ENCODE results near the gene NOP53. TPM values are rescaled to one million over a fixed set of nuclear protein-coding genes. Genes with fewer than 3 reads are reported as not detected.

The NOP53 gene
- total RNA-seq, 1 experiment from 2014 or later = 146 TPM

DNA sequence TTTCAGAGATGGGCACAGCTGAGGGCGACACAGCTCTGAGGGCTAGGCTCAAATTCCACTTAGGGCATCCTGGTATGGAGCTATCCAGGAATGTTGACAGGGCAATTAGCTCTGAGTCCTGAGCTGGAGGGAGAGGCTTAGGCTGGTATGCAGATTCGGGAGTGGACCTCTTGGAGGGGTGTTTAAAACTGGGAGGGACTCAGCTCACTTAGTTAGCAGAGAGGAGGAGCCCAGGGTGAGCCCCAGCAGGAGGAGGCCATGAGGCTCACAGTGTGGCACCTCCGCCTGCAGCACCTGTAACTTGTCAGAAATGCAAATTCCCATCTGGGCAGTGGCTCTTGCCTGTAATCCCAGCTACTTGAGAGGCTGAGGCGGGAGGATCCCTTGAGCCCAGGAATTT lies 10.2 kb upstream of the NOP53 start:
- intact Hi-C loops (cut with micrococcal nuclease; ENCODE audit: unreplicated experiment) = no loop called here
- BruUV-seq (replicated peaks) = no TSS peak

DNA sequence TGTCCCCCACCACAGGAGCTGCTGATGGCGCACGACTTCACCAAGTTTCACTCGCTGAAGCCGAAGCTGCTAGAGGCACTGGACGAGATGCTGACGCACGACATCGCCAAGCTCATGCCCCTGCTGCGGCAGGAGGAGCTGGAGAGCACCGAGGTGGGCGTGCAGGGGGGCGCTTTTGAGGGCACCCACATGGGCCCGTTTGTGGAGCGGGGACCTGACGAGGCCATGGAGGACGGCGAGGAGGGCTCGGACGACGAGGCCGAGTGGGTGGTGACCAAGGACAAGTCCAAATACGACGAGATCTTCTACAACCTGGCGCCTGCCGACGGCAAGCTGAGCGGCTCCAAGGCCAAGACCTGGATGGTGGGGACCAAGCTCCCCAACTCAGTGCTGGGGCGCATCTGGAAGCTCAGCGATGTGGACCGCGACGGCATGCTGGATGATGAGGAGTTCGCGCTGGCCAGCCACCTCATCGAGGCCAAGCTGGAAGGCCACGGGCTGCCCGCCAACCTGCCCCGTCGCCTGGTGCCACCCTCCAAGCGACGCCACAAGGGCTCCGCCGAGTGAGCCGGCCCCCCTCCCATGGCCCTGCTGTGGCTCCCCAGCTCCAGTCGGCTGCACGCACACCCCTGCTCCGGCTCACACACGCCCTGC lies 4.4 kb upstream of the NOP53 start:
- no peak overlapping the region for H3K27ac ChIP-seq (ENCODE audit: low read depth, low read length, poor library complexity, severe bottlenecking)
- H3K27me3 ChIP-seq (replicated peaks; ENCODE audit: insufficient read depth, low read depth, low read length, poor library complexity) = no peaks in the 10 kb centered on the region
- H3K36me3 ChIP-seq (ENCODE audit: insufficient read depth, low read length, poor library complexity, severe bottlenecking) = no peaks in the 10 kb centered on the region
- intact Hi-C loops (cut with micrococcal nuclease; ENCODE audit: unreplicated experiment) = no loop called here
- DNase-seq (ENCODE audit: low spot score) = no peak
- peaks cover 8% of the 10 kb centered on the region for H3K4me1 ChIP-seq (ENCODE audit: insufficient read depth, low read length, poor library complexity, severe bottlenecking)
- no peak for TF ChIP-seq EZH2 (IDR thresholded peaks at IDR 0.05; ENCODE audit: borderline replicate concordance, low read depth, low read length, poor library complexity, severe bottlenecking)
- TF ChIP-seq, protein P1, sequence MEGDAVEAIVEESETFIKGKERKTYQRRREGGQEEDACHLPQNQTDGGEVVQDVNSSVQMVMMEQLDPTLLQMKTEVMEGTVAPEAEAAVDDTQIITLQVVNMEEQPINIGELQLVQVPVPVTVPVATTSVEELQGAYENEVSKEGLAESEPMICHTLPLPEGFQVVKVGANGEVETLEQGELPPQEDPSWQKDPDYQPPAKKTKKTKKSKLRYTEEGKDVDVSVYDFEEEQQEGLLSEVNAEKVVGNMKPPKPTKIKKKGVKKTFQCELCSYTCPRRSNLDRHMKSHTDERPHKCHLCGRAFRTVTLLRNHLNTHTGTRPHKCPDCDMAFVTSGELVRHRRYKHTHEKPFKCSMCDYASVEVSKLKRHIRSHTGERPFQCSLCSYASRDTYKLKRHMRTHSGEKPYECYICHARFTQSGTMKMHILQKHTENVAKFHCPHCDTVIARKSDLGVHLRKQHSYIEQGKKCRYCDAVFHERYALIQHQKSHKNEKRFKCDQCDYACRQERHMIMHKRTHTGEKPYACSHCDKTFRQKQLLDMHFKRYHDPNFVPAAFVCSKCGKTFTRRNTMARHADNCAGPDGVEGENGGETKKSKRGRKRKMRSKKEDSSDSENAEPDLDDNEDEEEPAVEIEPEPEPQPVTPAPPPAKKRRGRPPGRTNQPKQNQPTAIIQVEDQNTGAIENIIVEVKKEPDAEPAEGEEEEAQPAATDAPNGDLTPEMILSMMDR (conservative IDR thresholded peaks at IDR 0.05; ENCODE audit: low read depth, low read length) = no peak
- H3K9me3 ChIP-seq (ENCODE audit: low read depth, low read length, poor library complexity, severe bottlenecking) = no peaks in the 10 kb centered on the region
- ChIA-PET CTCF (no interaction called here), POLR2A (ENCODE audit: low non-redundant PET) (no interaction called here)
- no TSS peak for BruUV-seq (replicated peaks)
- no peak overlapping the region for H3K4me3 ChIP-seq (ENCODE audit: low read depth, low read length, poor library complexity, severe bottlenecking)

More for the DNA sequence above, 10.2 kb upstream of the NOP53 start:
- ChIA-PET POLR2A (ENCODE audit: low non-redundant PET) (no interaction called here), CTCF (no interaction called here)
- Histone ChIP-seq H3K27ac (ENCODE audit: low read depth, low read length, poor library complexity, severe bottlenecking) (no peak overlapping the region), H3K4me1 (ENCODE audit: insufficient read depth, low read length, poor library complexity, severe bottlenecking) (no peaks in the 10 kb centered on the region), H3K9me3 (ENCODE audit: low read depth, low read length, poor library complexity, severe bottlenecking) (no peaks in the 10 kb centered on the region), H3K4me3 (ENCODE audit: low read depth, low read length, poor library complexity, severe bottlenecking) (no peak overlapping the region), H3K27me3 (replicated peaks; ENCODE audit: insufficient read depth, low read depth, low read length, poor library complexity) (no peaks in the 10 kb centered on the region), H3K36me3 (ENCODE audit: insufficient read depth, low read length, poor library complexity, severe bottlenecking) (no peaks in the 10 kb centered on the region)
- DNase-seq (ENCODE audit: low spot score) = no peak
- no peak for TF ChIP-seq EZH2 (IDR thresholded peaks at IDR 0.05; ENCODE audit: borderline replicate concordance, low read depth, low read length, poor library complexity, severe bottlenecking)
- TF ChIP-seq, protein P1 (conservative IDR thresholded peaks at IDR 0.05; ENCODE audit: low read depth, low read length) = no peak

DNA sequence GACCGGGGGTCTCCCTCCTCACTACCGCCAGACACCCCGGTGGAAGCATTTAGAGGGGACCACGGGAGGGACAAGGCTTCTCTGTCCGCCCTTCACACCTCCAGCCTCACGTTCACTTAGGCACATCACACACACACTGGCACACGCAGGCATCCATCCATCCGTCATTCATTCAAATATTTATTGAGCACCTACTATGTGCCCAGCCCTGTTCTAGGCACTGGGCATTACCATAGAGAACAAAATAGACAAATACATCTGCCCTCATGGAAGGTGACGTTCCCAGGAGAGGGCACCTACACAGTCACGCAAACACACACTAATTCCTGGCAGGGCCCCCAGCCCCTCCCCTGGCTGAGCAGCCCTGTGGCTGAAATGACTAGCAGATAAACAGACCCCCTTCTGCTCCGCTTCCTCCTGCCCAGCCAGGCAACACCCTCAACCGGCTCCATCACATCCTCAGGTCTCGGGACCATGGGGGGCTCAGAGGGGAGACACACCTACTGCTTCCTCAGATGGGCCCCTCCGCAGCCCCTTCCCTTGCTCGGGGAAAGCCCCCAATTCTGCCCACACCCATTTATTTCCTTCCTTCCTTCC lies 3.7 kb upstream of the NOP53 start:
- Histone ChIP-seq H3K36me3 (ENCODE audit: insufficient read depth, low read length, poor library complexity, severe bottlenecking) (peaks cover 2% of the 10 kb centered on the region), H3K27ac (ENCODE audit: low read depth, low read length, poor library complexity, severe bottlenecking) (no peak overlapping the region), H3K4me1 (ENCODE audit: insufficient read depth, low read length, poor library complexity, severe bottlenecking) (peaks cover 14% of the 10 kb centered on the region), H3K27me3 (replicated peaks; ENCODE audit: insufficient read depth, low read depth, low read length, poor library complexity) (no peaks in the 10 kb centered on the region), H3K9me3 (ENCODE audit: low read depth, low read length, poor library complexity, severe bottlenecking) (no peaks in the 10 kb centered on the region), H3K4me3 (ENCODE audit: low read depth, low read length, poor library complexity, severe bottlenecking) (no peak overlapping the region)
- TF ChIP-seq, protein P1 (conservative IDR thresholded peaks at IDR 0.05; ENCODE audit: low read depth, low read length) = no peak
- no peak for TF ChIP-seq EZH2 (IDR thresholded peaks at IDR 0.05; ENCODE audit: borderline replicate concordance, low read depth, low read length, poor library complexity, severe bottlenecking)
- no TSS peak for BruUV-seq (replicated peaks)
- no peak for DNase-seq (ENCODE audit: low spot score)
- POLR2A ChIA-PET (ENCODE audit: low non-redundant PET) = no interaction called here
- CTCF ChIA-PET = interaction anchor here (0.6 to 0.7 kb wide), 2 partner anchors 29 to 33 kb away, joined by 3 read pairs; partner anchors contain the start of gene EHD2
- intact Hi-C loops (cut with micrococcal nuclease; ENCODE audit: unreplicated experiment) = no loop called here
